A549 (cell line): ENCODE data around the gene NCKIPSD. TPM values are rescaled to one million over a fixed set of nuclear protein-coding genes. Genes with fewer than 3 reads are reported as not detected.

Experiments used
- ATAC-seq, 2 experiments: fragments of 200-7000 bp in 1 of 2; fragments of >200 bp in 1 of 2; cut with Nextera tagmentation in 1 of 2; cut with Tn5 transposase in 1 of 2; 3 replicates each; pipeline versions ENCODE4 v1.8.0 to v1.9.1; 2018 to 2020; ENCODE audit warnings: mild to moderate bottlenecking in 1 of 2, moderate library complexity in 1 of 2
- CTCF ChIA-PET: fragments of 300-600 bp; sonication (Branson Sonifier 250); formaldehyde crosslinking; extraction: SDS; loops from one replicate; lab custom pipeline; 2021; ENCODE audit warnings: antibody characterized with exemption, inconsistent platforms; lab: Yijun Ruan, JAX
- POLR2A ChIA-PET: fragments of 350-600 bp; formaldehyde crosslinking; extraction: SDS; loops from one replicate; lab custom pipeline; 2021; ENCODE audit warnings: antibody characterized with exemption, inconsistent platforms; lab: Yijun Ruan, JAX
- DNase-seq, 2 experiments: peaks; one replicate each; pipeline versions ENCODE4 v3.0.0 to v3.0.0-alpha.2; 2011 to 2016; ENCODE audit warnings: low read depth in 1 of 2, low spot score in 1 of 2
- FAIRE-seq: peaks from 2 replicates; lab custom pipeline; 2011; peaks lifted over from hg19 to GRCh38; lab: Jason Lieb, UNC
- H3K27ac ChIP-seq, 2 experiments: fragments of >200 bp; sonication (Bioruptor Twin); formaldehyde crosslinking; 3 replicates each; pipeline ENCODE4 v1.5.1; 2016 to 2017
- H3K4me1 ChIP-seq: fragments of >200 bp; sonication (Bioruptor Twin); formaldehyde crosslinking; 3 replicates; pipeline ENCODE4 v1.6.1; 2016
- H3K4me2 ChIP-seq: fragments of >200 bp; sonication (Bioruptor Twin); formaldehyde crosslinking; 3 replicates; pipeline ENCODE4 v1.6.1; 2016
- H3K4me3 ChIP-seq: fragments of >200 bp; sonication (Bioruptor Twin); formaldehyde crosslinking; 3 replicates; pipeline ENCODE4 v1.5.1; 2016
- H3K9me3 ChIP-seq: fragments of >200 bp; sonication (Bioruptor Twin); formaldehyde crosslinking; 3 replicates; pipeline ENCODE4 v1.6.1; 2016
- CBX2 ChIP-seq: fragments of 200-600 bp; sonication (generic); IDR thresholded peaks from 2 replicates; pipeline ENCODE4 v1.6.1; 2016; ENCODE audit warnings: low read depth, mild to moderate bottlenecking, borderline replicate concordance
- CBX8 ChIP-seq: fragments of 200-600 bp; sonication (generic); IDR thresholded peaks from 2 replicates; pipeline ENCODE4 v1.6.1; 2016
- CHD2 ChIP-seq: fragments of 150-350 bp; IDR thresholded peaks from 2 replicates; pipeline ENCODE4 v1.6.1; 2014; ENCODE audit warnings: low read length; ENCODE audit not compliant: partially characterized antibody
- EHMT2 ChIP-seq: fragments of 200-600 bp; sonication (generic); IDR thresholded peaks from 2 replicates; pipeline ENCODE4 v1.6.1; 2016; ENCODE audit warnings: antibody characterized with exemption, low read depth, mild to moderate bottlenecking, moderate library complexity
- ESRRA ChIP-seq: fragments of 150-350 bp; IDR thresholded peaks from 2 replicates; pipeline ENCODE4 v1.6.1; 2014; ENCODE audit warnings: mild to moderate bottlenecking, low read length, borderline replicate concordance
- FOXS1 ChIP-seq: fragments of 250-450 bp; sonication (Bioruptor Pico); IDR thresholded peaks from 2 replicates; pipeline ENCODE4 v1.5.0; 2020; ENCODE audit warnings: mild to moderate bottlenecking, moderate library complexity
- GATA3 ChIP-seq: IDR thresholded peaks from 2 replicates; pipeline ENCODE4 v1.6.1; 2012; ENCODE audit warnings: borderline replicate concordance
- HDAC2 ChIP-seq: fragments of 200-600 bp; sonication (generic); IDR thresholded peaks from 2 replicates; pipeline ENCODE4 v1.6.1; 2016
- HOXB13 ChIP-seq: fragments of 250-450 bp; sonication (Bioruptor Pico); IDR thresholded peaks from 2 replicates; pipeline ENCODE4 v1.5.0; 2020; ENCODE audit warnings: low read depth, mild to moderate bottlenecking, moderate library complexity
- HOXB5 ChIP-seq: fragments of 250-450 bp; sonication (Bioruptor Pico); IDR thresholded peaks from 2 replicates; pipeline ENCODE4 v1.5.0; 2020; ENCODE audit warnings: mild to moderate bottlenecking, moderate library complexity
- MAFK ChIP-seq: fragments of 450-650 bp; IDR thresholded peaks from 2 replicates; pipeline ENCODE4 v1.6.1; 2014; ENCODE audit not compliant: partially characterized antibody
- MAZ ChIP-seq: fragments of 150-350 bp; IDR thresholded peaks from 2 replicates; pipeline ENCODE4 v1.6.1; 2014; ENCODE audit warnings: antibody characterized with exemption, low read depth, low read length, borderline replicate concordance
- NR3C1 ChIP-seq: fragments of >200 bp; sonication (Bioruptor Twin); formaldehyde crosslinking; IDR thresholded peaks from 3 replicates; pipeline ENCODE4 v1.6.1; 2017
- PHF8 ChIP-seq: fragments of 200-600 bp; sonication (generic); IDR thresholded peaks from 2 replicates; pipeline ENCODE4 v1.6.1; 2016; ENCODE audit warnings: low read depth, mild to moderate bottlenecking, antibody characterized with exemption, moderate library complexity, borderline replicate concordance
- POLR2A ChIP-seq: IDR thresholded peaks from 2 replicates; pipeline ENCODE4 v1.6.1; 2012; ENCODE audit warnings: mild to moderate bottlenecking, low read length
- RARB ChIP-seq: fragments of 250-450 bp; sonication (Bioruptor Pico); IDR thresholded peaks from 2 replicates; pipeline ENCODE4 v1.8.0; 2021; ENCODE audit warnings: mild to moderate bottlenecking, moderate library complexity
- TFCP2L1 ChIP-seq: fragments of 250-450 bp; sonication (Bioruptor Pico); IDR thresholded peaks from 2 replicates; pipeline ENCODE4 v1.5.0; 2021; ENCODE audit warnings: mild to moderate bottlenecking
- ZNF302 ChIP-seq: fragments of 250-450 bp; sonication (Bioruptor Pico); IDR thresholded peaks from 2 replicates; pipeline ENCODE4 v1.9.0; 2021; ENCODE audit warnings: inconsistent platforms, mild to moderate bottlenecking, moderate library complexity
- WGBS: methylation state at CpG from one replicate; pipeline ENCODE4 v1.1.6; 2017; ENCODE audit errors: missing lambda C conversion rate; 5-methylcytosine and 5-hydroxymethylcytosine counted together
- polyA plus RNA-seq, 4 experiments: library from polyadenylated mRNA; depleted of rRNA in 3 of 4; stranded (reverse); fragments of >200 nt; fragmentation: RNase III in 1 of 4; extraction: RNeasy Plus Mini Kit Qiagen cat#74134 plus additional on column Dnase treatment in 1 of 4; gene quantifications; 2 replicates in 3 of 4; 3 replicates in 1 of 4; pipeline ENCODE4 v1.2.3, GENCODE V29; 2011 to 2017
- TF ChIP-seq, protein P1 (sequence below): fragments of >200 bp; sonication (Bioruptor Twin); formaldehyde crosslinking; IDR thresholded peaks from 2 replicates; pipeline ENCODE4 v1.6.1; 2016
- TF ChIP-seq, protein P2 (sequence below): fragments of 250-450 bp; sonication (Bioruptor Pico); IDR thresholded peaks from 2 replicates; pipeline ENCODE4 v1.5.0; 2020; ENCODE audit warnings: low read depth, mild to moderate bottlenecking, moderate library complexity
- TF ChIP-seq, protein P3 (sequence below): IDR thresholded peaks from 2 replicates; pipeline ENCODE4 v1.6.1; 2012; ENCODE audit warnings: low read depth, borderline replicate concordance
- TF ChIP-seq, protein P4 (sequence below): IDR thresholded peaks from 2 replicates; pipeline ENCODE4 v1.6.1; 2012
- TF ChIP-seq, protein P5 (sequence below): fragments of 200-600 bp; sonication (generic); IDR thresholded peaks from 2 replicates; pipeline ENCODE4 v1.6.1; 2016; ENCODE audit warnings: antibody characterized with exemption, mild to moderate bottlenecking, moderate library complexity

Gene NCKIPSD
- polyA plus RNA-seq, 2 of the 4 experiments (the other 2 are of a cell fraction): 10.2 to 10.9 TPM

DNA sequence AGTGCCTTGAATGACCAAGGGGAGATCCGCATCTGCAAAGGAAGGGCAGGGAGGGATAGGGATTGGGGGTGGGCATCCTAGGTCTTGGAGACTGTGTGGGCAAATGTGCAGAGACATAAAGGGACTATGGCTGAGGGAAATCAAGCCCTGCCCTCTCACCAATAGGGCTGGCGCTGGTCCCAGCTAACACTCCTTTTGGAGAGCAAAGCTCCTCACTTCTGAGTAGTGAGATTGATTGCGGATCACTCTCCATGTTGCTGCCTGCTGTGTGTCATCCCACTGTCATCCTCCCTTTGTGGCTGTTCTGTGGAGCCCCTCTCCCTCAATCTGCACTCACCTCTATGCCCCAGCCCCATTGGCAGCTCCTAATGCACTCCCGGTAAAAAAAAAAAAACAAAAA, 20.8 kb downstream of the NCKIPSD start:
- H3K4me1 ChIP-seq: peaks cover 13% of the 10 kb centered on the region
- WGBS: 100% methylated on average over 4 of the region's 4 CpGs
- no peak for DNase-seq
- TF ChIP-seq RARB (no peak), HOXB13 (CRISPR knock-in tag) (no peak)
- TF ChIP-seq, protein P1, sequence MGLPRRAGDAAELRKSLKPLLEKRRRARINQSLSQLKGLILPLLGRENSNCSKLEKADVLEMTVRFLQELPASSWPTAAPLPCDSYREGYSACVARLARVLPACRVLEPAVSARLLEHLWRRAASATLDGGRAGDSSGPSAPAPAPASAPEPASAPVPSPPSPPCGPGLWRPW: no peak
- TF ChIP-seq, protein P2, sequence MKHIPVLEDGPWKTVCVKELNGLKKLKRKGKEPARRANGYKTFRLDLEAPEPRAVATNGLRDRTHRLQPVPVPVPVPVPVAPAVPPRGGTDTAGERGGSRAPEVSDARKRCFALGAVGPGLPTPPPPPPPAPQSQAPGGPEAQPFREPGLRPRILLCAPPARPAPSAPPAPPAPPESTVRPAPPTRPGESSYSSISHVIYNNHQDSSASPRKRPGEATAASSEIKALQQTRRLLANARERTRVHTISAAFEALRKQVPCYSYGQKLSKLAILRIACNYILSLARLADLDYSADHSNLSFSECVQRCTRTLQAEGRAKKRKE (CRISPR knock-in tag): no peak
- TF ChIP-seq, all 56 proteins: peak for 0
- Histone ChIP-seq H3K4me3 (no peak overlapping the region), H3K9me3 (no peaks in the 10 kb centered on the region), H3K27ac (peak overlapping the region in 1 of 2 experiments; percentile 98; a peak in 2 of 6 replicates), H3K4me2 (no peak overlapping the region)
- ChIA-PET CTCF (interaction anchor here (0.7 to 3.4 kb wide), 7 partner anchors 11 to 229 kb away, joined by 3 to 34 read pairs (median 4); partner anchors contain the start of gene NCKIPSD), POLR2A (no interaction called here)
- FAIRE-seq (no peak), ATAC-seq (no peak)

DNA sequence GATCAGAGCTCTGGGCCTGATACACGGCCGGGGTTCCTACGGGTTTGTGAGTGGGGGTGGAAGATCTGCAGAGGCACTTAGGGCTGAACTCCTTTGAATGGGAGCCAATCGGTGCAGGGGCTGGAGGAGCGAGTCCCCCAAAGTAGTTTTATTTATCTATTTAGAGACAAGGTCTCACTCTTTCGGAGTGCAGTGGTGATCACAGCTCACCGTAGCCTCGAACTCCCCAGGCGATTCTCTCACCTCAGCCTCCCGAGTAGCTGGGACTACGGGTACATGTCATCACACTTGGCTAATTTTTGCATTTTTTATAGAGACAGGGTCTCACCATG, 21.4 kb downstream of the NCKIPSD start:
- peaks cover 13% of the 10 kb centered on the region for H3K4me1 ChIP-seq
- H3K27ac ChIP-seq: peak overlapping the region; percentile 58 to 98
- TF ChIP-seq TFCP2L1 (CRISPR knock-in tag) (no peak), EHMT2 (no peak), HDAC2 (no peak), GATA3 (no peak), MAFK (no peak), CBX8 (no peak), ZNF302 (CRISPR knock-in tag) (no peak)
- TF ChIP-seq, protein P3, sequence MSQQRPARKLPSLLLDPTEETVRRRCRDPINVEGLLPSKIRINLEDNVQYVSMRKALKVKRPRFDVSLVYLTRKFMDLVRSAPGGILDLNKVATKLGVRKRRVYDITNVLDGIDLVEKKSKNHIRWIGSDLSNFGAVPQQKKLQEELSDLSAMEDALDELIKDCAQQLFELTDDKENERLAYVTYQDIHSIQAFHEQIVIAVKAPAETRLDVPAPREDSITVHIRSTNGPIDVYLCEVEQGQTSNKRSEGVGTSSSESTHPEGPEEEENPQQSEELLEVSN: no peak
- TF ChIP-seq, protein P4, sequence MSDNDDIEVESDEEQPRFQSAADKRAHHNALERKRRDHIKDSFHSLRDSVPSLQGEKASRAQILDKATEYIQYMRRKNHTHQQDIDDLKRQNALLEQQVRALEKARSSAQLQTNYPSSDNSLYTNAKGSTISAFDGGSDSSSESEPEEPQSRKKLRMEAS: no peak
- TF ChIP-seq, protein P2 (CRISPR knock-in tag): no peak
- ATAC-seq (no peak), FAIRE-seq (no peak), DNase-seq (no peak)
- no peaks in the 10 kb centered on the region for H3K9me3 ChIP-seq
- CTCF ChIA-PET: interaction anchor here (0.7 to 3.4 kb wide), 12 partner anchors 11 to 228 kb away, joined by 3 to 34 read pairs (median 4); partner anchors contain the start of gene NCKIPSD
- H3K4me2 ChIP-seq: peak overlapping the region; percentile 58
- POLR2A ChIA-PET: interaction anchor here (1.3 to 1.9 kb wide), 3 partner anchors 10 to 105 kb away, joined by 4 to 6 read pairs (median 5); partner anchors contain the start of gene IP6K2
- H3K4me3 ChIP-seq: no peak overlapping the region; the same call in 2 of the 3 replicates
- WGBS: 40% methylated on average over 9 of the region's 11 CpGs

DNA sequence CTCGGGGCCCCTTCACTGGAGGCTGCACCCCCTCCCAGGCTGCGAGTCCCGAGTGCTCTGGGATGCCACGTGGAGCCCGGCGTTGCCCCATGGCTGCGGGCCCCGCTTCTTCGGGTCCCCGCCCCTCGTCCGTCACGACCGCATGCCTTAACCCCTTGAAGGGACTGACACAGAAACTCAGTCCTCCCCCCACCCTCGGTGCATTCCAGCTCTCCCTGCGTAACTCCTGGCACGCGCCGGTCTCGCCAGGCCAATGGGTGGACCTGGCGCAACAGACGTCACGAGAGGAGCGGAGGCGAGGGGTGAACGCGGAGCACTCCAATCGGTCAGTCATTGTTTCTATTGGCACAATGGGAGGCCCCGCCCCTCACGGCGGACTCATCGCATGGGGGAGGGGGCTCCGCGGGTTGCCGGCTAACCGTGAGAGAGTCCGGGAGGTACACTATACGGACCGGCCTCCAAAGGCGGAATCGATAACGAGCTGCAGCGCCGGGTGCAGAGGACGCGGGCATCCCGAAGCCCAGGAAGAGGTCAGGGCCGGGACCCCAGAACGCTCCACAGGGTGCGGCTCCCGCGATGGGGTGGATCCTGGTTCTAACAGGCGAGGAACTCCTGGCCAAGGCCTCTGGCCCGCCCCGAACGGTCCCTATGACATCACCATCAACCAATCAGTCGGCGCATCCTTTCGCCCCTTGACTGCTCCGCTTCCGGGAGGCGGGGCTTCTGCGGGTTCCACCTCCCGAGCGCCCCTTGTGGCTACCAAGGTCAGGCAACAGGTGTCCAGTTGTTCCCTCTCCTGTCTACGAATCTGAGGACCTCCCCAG, 22.0 kb downstream of the NCKIPSD start:
- ChIA-PET POLR2A (interaction anchor here (0.5 to 2.8 kb wide), 7 partner anchors 11 to 255 kb away, joined by 3 to 9 read pairs (median 5); partner anchors contain the start of genes ARIH2, IP6K2 and SLC26A6), CTCF (interaction anchor here (0.7 to 3.4 kb wide), 12 partner anchors 10 to 227 kb away, joined by 3 to 34 read pairs (median 4); partner anchors contain the start of gene NCKIPSD)
- Histone ChIP-seq H3K4me3 (peak overlapping the region; percentile 59), H3K4me2 (peak overlapping the region; percentile 96), H3K27ac (peak overlapping the region; percentile 96 to 98), H3K9me3 (no peaks in the 10 kb centered on the region), H3K4me1 (peaks cover 13% of the 10 kb centered on the region)
- peak; percentile 97 to 99 for DNase-seq
- ATAC-seq: peak; percentile 85 to 87
- 0% methylated on average over 25 of the region's 66 CpGs for WGBS
- peak; percentile 46 for FAIRE-seq
- TF ChIP-seq POLR2A (peak; percentile 64), FOXS1 (CRISPR knock-in tag) (no peak), CBX2 (no peak), PHF8 (peak; percentile 63; the same call in 1 of the 2 replicates), CHD2 (no peak), HOXB5 (no peak; the same call in 1 of the 2 replicates), ESRRA (no peak), NR3C1 (no peak), MAZ (0 out of 2 replicates have a peak, but pooled peaks have one; percentile 10), RARB (no peak)
- TF ChIP-seq, protein P5, sequence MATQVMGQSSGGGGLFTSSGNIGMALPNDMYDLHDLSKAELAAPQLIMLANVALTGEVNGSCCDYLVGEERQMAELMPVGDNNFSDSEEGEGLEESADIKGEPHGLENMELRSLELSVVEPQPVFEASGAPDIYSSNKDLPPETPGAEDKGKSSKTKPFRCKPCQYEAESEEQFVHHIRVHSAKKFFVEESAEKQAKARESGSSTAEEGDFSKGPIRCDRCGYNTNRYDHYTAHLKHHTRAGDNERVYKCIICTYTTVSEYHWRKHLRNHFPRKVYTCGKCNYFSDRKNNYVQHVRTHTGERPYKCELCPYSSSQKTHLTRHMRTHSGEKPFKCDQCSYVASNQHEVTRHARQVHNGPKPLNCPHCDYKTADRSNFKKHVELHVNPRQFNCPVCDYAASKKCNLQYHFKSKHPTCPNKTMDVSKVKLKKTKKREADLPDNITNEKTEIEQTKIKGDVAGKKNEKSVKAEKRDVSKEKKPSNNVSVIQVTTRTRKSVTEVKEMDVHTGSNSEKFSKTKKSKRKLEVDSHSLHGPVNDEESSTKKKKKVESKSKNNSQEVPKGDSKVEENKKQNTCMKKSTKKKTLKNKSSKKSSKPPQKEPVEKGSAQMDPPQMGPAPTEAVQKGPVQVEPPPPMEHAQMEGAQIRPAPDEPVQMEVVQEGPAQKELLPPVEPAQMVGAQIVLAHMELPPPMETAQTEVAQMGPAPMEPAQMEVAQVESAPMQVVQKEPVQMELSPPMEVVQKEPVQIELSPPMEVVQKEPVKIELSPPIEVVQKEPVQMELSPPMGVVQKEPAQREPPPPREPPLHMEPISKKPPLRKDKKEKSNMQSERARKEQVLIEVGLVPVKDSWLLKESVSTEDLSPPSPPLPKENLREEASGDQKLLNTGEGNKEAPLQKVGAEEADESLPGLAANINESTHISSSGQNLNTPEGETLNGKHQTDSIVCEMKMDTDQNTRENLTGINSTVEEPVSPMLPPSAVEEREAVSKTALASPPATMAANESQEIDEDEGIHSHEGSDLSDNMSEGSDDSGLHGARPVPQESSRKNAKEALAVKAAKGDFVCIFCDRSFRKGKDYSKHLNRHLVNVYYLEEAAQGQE: no peak
- TF ChIP-seq, protein P1: no peak
- TF ChIP-seq, protein P2 (CRISPR knock-in tag): peak; percentile 80
